NCI-H1105 (cell line): ENCODE results near the gene CDT1.
"Not testable (repeated sequence)": the region's sequence is repeated elsewhere in the genome, so short reads cannot be mapped to it uniquely, and the experiment has no call there.

Experiments used
- DNase-seq: peaks from one replicate; lab custom pipeline; 2025; lab: John Stamatoyannopoulos, UW

The CDT1 gene

DNA sequence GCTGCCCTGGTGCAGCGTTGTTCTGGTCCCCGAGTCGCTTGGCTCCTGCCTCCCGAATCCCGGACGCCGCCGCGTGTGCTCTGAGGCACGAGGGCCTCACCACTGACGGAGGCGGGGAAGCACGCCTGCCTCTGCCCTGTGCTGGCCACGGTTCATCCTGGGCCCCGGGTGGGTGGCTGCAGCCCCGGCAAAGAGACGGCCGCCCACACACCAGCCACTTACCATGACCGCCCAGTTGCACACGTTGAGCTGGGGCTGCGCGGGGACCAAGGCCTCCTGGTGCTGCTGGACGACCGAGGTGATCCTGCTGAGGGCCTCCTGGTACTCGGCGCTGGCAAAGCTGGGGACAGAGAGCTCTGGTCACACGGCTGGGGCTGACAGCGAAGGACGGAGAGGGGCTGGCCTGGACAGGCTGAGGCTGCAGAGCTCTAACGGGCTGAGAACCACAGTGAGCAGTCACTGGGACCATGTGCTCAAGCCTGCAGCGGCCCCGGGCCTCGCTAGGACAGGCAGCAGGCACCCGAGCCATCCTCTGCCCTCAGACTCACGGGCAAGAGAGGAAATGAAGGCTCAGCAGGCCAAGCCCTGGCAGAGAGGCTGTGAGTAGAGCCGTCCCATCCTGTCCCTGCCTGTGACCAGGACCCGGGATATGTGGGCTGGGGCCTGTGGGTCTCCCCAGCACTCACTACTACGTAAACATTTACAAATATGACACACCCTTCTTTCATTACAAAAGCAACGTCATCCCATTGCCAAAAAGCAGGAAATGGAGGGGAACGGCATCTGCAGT is 14.4 kb downstream of the CDT1 start:
- DNase-seq = no peak

DNA sequence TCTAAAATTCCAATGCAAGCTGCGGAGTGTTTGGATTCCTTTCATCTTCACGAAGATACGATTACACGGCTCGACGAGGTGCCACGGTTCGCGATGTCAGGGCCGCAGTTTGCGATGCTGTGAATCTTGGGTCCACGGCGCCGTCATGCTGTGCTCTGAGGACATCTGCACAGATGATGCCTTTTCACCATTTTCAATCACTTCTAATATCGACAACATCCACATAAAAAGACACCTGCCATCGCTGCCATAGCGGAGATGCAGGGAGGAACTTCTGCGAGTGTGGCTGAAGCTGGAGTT is 14.9 kb downstream of the CDT1 start:
- DNase-seq = no peak

DNA sequence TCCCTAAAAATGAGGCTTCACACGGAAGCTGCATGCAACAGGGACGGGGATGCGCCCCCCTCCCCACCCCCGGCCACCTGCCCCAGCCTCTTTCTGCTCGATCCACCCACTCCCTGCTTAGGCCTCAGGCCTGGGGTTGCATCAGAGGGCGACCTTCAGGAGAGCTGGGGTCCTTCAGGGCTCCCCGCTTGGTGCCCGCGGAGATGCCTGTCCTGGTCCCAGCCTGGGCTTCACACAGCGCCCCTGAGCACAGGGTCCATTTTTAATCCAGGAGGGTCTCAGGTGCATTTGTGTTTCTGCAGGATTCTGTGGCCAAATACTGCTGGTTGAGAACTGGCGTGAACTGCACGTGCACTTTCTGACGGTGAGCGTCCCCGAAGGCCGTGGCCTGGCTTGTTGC is 15.5 kb downstream of the CDT1 start:
- DNase-seq = no peak

DNA sequence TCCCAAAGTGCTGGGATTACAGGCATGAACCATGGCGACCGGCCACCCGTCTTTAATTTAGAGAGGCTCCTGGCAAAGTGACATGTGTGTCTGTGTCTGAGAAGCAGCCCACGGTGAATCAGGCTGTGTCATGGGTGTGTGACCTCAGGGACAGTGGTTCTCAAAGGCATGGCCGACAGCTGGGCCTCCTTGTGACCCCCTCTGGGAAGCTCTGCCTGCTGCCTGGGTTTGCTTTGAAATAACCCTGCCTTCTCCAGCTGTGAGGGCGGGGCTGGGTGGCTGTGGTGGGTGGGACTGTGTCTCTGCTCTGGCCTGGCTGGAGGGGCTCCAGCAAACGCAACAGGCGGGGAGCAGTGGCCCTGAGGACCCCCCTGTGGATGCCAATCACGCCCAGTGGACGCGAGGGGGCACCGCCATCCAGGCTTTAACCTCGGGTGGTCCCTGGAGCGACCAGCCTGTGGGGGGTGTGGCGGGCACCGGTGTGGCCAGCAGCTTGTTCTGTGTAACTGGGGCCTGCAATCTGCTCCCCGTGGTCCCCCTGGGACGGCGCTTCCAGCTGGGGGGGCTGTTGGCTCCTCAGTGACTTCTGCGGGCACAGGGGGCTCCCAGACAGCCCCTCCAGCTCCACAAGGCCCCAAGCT is 16.9 kb downstream of the CDT1 start:
- DNase-seq = no peak

DNA sequence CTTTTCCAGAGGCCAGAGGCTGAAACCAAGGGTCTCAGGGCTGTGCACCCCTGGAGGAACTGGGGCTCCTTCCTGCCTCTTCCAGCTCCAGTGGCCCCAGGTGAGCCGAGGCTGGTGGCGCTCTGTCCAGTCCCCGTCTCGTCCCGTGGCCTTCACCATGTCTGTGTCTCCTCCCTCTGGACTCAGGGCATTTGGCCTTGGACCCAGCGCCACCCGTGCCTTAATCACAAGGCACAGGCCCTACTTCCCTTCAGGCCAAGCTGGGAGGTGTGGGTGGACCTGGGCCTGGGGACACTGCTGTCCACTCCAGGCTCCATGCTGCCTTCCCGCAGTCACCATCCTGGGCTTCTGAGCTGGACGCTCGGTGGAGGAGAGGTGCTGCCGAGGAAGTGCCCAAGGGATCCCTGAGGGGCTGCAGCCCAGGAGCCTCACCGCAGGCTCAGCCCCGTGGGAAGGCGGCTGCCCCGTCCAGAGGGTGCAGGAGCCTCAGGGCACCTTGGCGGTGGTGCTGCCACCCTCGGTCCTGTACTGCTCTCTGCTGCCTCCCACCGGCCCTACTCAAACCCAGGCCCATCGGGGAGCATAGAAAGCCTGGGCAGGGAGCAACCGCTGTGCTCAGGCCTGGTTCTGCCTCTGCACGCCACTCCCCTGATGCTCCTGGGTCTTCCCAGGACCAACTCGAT is 17.7 kb downstream of the CDT1 start:
- no peak for DNase-seq

DNA sequence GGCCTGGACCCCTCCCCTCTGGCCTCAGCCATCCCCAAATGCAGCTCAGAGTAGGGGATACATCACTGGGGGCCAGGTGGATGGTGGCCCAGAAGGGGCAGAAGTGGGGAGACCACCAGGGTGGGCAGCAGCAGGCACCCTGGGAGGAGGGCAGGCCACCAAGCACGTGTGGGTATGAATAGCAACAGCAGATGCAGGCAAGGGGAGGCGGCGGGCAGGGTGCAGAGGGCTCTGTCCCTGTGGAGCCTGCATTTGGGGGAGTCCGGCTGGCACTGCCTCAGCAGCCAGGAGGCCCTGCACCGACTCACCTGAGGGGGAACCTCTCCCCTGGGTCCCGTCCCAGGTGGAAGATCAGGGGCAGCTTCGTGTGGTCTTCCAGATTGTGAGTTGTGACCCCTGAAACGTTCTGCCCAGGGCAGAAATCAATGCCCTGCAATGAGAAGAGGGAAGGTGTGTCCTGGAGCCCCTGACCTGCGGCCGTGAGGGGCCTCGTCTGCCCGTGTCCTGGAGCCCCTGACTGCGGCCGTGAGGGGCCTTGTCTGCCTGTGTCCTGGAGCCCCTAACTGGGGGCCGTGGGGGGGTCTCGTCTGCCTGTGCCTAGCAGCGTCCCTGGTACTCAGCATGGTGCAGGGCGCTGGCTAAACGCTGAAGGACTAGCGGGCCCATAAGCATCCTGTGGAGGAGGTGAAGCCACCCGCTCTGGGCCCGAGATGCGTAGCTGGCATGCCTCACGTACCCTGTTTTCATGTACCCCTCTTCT is 18.9 kb downstream of the CDT1 start:
- no peak for DNase-seq

DNA sequence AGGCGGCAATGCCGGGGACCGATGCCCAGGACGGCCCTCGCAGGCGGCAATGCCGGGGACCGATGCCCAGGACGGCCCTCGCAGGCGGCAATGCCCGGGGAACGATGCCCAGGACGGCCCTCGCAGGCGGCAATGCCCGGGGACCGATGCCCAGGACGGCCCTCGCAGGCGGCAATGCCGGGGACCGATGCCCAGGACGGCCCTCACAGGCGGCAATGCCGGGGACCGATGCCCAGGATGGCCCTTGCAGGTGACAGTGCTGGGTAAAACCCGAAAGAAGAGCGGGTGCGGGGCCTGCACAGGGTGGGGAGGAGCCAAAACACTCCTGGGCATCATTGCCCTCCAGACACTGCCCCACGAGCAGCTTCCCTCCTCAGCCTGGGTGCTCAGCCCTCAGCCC is 20.1 kb downstream of the CDT1 start:
- DNase-seq = not testable (repeated sequence)

DNA sequence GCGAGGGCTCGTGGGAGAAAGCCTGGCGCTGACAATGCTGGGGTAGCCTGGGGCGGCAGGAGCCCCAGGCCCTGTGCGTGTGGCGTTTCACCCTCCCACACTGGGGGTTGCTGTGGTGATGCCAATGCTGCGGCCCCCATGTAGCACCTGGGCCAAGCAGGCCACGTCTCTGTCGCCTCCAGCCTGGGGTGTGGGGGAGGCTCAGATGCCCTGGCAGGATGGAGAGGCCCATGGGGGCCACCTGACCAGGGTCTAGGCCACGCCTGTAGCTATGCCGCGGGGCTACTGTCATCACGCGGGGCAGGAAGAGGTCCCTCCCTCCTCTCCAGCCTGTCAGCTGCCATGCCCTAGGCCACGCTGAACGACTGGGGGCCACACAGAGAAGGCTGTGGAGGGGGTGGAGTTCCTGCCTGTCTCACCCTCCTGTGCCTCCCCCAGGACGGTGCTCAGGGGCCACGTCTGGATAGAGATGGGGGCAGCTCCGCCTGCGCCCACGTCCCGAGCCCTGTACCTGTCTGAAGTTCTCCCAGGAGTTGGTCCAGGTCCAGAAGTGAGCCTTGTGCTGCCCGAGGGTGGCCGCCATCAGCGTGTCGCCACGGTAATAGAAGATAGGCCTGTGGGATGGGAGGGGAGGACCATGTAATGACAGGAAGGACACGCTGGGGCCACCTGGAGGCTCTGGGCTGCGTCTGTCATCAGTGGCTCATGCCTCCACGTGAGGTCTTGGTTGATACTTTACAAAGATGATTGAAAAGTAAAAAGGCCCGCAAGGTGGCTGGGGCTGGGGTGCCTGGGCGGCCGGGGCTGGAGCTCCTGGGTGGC is 20.9 kb downstream of the CDT1 start:
- DNase-seq = no peak

DNA sequence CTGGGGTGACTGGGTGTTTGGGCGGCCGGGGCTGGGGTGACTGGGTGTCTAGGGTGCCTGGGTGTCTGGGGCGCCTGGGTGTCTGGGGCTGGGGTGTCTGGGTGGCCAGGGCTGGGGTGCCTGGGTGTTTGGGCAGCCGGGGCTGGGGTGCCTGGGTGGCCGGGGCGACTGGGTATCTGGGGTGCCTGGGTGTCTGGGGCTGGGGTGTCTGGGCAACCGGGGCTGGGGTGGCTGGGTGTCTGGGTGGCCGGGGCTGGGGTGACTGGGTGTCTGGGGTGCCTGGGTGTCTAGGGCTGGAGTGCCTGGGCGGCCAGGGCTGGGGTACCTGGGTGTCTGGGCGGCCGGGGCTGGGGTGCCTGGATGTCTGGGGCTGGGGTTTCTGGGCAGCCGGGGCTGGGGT is 21.6 kb downstream of the CDT1 start:
- no peak for DNase-seq

DNA sequence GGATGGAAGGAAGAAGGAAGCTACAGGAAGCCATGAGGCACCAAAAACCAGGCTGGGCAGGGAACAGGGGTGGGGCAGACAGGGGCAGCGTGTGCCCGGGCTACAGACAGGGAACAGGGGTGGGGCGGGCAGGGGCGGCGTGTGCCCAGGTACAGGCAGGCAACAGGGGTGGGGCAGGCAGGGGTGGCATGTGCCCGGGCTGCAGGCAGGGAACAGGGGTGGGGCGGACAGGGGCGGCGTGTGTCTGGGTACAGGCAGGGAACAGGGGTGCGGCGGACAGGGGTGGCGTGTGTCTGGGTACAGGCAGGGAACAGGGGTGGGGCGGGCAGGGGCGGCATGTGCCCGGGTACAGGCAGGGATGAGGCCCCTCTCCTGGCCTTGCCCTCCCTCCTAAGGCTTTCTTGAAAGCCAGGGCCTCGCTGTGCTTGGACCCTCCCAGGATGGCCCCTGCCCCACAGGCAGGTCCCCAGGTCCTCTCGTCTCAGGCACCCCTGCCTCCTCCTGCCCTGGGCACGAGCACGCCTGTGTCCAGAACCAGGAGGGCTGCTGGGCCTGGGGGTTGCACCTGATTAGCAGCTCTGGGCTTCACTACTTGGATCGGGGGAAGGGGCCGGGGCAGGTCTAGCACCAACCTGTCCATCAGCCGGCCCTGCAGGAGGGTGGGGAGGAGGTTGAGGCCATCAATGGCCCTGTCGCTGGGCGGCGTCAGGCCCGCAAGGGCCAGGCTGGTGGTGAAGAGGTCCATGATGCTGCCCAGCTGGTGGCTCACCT is 22.7 kb downstream of the CDT1 start:
- no peak for DNase-seq

DNA sequence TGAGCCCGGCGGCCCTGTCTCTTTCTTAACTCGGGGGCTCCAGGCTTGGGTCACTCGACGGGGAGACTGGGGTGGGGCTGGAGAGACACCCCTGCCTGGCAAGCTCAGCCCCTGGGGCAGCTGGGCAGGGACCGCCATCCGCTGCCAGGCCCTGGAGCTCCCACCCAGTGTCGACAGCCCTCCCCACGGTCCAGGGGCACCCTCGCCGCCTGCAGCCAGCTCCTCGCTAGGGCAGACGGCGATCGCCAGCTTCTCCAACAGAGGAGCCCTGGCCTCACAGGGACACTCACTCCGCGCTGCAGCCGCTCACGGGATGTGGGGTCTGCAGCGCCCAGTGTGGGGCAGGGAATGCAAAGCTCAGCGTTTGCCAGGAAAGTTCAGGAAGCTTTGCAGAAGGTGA is 24.1 kb downstream of the CDT1 start:
- no peak for DNase-seq

DNA sequence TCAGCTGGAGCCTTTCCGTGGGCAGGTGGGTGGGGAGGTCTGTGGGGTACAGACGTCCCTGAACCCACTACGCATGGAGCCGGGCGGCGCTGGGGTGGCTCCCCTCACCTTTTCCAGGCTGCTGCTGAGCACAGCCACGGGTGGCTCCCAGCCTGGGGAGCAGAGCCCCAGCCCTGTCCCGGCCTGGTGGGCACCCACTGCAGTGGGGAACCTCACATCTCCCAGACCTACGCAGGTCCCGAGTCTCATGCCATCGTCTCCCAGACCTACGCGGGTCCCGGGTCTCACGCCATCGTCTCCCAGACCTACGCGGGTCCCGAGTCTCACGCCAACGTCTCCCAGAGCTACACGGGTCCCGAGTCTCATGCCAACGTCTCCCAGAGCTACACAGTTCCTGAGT is 25.1 kb downstream of the CDT1 start:
- no peak for DNase-seq

DNA sequence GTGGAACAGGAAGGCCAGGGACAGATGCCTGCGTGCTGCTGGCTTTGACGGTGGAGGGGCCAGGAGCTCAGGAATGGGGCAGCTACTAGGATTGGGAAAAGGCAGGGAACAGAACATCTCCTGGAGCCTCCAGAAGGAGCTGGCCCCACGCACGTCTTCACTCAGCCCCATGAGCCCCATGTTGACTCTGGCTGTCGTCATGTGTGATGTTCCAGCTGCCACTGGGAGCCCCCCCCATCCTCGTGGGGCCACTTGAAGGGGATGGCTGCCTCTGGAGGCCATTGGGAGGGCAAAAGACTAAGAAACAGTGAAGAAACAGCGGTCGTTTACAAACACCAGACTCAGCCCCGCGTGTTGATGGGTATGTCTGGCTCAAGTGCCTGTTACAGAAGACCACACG is 26.7 kb downstream of the CDT1 start:
- no peak for DNase-seq

DNA sequence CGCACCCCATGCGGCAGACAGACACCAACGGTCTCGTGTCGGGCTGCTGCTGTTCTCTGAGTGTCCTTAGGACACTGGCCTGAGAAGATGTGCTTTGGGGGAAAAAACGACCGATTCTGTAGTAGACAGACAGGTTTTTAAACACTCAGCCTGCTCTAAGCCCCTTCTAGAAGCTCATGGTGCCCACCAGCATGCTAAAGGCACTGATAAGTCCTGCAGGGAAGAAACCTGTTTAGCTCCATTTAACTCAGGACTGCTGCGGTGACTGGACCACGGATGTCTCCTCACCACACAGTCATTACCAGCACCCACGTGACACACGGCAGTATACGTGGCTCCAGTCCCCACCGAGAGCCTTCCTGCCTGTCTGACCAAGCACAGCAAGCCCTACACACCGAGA is 27.2 kb downstream of the CDT1 start:
- DNase-seq = no peak

DNA sequence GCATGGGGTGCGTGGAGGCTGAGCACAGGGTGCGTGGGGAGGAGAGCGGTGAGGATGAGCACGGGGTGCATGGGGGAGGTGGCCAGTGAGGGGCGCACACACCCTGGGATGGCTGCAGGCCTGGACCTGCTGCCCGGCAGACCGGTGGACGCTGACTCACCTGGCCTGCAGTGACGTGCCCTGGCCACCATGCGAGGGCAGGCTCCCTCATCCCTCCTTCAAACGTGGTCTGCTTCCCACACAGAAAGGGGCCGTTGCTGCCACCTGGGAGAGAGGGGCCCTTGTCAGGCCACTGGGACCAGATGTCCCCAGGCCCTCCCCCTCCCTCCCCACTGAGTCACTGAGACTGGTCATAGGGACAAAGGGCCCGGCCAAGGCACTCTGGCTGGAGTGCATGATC is 28.2 kb downstream of the CDT1 start:
- DNase-seq = no peak

DNA sequence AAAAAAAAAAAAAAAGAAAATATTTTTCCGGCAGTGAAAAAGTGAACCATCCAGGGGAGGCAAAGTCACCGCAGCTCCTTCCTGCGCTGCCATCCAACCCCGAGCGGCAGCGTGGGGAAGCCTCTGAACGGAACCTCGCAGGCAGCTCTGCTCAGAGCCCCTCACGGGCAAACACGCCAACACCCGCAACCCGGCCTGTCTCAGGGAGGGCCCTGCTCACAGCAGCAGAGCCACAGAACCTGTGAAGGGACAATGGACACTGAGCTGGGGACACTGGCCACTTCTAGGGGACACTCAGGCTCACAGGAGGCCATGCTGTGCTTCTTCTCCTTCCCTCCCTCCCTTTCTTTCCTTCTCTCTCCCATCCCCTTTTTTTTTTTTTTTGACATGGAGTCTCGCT is 29.5 kb downstream of the CDT1 start:
- no peak for DNase-seq

DNA sequence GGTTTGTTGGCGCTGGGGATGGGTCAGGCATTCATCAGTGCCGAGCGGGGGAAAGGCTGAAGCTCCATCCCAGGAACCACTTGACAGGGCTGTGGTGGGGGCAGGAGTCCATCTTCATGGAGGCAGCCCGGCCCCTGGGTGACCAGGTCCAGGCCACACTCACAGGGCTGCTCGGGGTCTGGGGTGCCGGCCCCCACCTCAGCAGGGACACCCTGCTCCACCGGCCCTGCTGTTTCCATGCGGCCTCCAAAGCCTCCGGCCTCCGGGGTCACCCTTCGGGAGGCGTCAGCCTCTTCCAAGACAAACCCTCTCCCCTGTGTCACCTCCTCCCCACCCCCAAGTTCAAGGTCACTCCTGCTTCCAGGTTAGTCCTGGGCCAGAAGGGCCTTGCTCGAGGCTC is 31.1 kb downstream of the CDT1 start:
- no peak for DNase-seq

DNA sequence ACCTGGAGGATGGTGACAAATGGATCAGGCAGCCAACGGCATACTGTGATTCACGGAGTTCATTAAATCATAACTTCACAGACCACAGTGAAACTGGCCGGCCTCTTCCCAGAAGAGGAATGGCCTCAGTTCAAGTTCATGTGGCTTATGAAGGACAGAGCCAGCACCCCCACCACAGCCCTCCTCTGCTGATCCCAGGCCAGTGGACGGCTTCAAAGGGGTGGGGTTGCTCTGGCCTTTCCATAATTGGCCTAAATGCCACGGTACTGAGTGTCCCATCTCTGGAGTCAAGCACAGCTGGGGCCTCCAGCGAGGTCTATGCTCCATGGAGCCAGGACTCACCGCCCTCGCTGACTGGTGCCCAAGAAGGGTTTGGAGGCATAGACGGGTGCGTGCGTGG is 31.8 kb downstream of the CDT1 start:
- no peak for DNase-seq

DNA sequence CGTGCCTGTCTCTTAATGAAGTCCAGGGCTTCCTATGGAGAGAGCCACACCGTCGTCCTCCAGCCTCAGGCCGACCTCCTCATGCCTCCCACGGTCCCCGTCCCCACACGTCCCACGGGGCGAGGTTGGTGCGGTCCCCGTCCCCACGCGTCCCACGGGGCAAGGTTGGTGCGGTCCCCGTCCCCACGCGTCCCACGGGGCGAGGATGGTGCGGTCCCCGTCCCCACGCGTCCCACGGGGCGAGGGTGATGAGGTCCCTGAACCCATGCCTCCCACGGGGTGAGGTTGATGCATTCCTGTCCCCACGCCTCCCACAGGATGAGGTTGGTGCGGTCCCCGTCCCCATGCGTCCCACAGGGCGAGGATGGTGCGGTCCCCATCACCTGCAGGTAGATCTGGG is 32.2 kb downstream of the CDT1 start:
- no peak for DNase-seq

DNA sequence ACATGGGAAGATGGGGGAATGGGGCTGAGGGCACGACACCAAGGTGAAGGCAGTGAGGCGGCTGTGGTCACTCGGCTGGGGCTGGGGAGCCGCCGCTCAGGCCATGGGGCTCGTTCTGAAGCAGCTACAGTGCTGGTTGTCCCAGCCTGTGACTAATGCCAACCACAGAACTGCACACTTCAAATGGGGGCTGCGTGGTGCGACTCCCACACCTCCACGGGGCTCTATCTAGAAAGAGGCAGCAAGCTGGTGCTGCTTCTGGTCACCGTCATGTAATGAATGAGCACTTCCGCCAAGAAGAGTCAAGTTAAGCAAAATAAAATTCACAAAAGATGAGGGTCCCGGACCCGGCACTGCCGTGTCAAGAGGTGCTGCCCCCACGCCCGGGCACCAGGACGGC is 33.2 kb downstream of the CDT1 start:
- no peak for DNase-seq

DNA sequence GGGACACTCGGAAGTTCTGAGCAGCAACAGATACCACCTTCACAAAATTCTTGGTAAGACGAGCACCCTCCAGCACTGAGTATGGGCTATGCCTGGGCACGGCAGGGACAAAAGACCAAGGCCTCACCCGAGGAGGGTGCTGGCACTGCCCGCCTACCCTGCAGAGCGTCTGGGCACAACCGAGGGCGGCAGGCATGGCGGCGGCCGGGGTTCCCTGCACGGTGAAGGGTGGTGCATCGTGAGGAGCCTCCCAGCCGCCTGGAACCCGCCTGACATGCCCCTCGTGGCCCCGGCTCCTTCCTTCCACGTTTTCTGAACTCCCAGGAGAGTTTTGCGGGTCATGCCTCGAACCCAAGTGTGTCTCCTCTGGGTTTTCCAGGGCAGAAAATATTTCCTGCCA is 34.2 kb downstream of the CDT1 start:
- DNase-seq = no peak
